Measurements from ENCODE around the gene CDH22. TPM values are rescaled to one million over a fixed set of nuclear protein-coding genes. Genes with fewer than 3 reads are reported as not detected.

Gene CDH22
- total RNA-seq, 1 donor from 2014 or later = 0.18 TPM

- H3K4me3 Mint-ChIP-seq = no peak overlapping the region
- TF ChIP-seq CTCF (IDR thresholded peaks at IDR 0.05; ENCODE audit: unreplicated experiment) = no peak
- DNase-seq (ENCODE audit: low spot score in 2 of 2, unreplicated experiment in 2 of 2) = no peak
- H3K36me3 Mint-ChIP-seq = no peaks in the 10 kb centered on the region
- H3K27me3 Mint-ChIP-seq (ENCODE audit: low read depth) = peaks cover 67% of the 10 kb centered on the region
- H3K9me3 Mint-ChIP-seq = no peaks in the 10 kb centered on the region
- H3K27ac Mint-ChIP-seq = no peak overlapping the region
- H3K4me1 Mint-ChIP-seq = peaks cover 2% of the 10 kb centered on the region
Observed at GRCh38 chr20:46205349-46205748, 102.9 kb downstream of the CDH22 start.

- no peak for DNase-seq (ENCODE audit: low spot score in 2 of 2, unreplicated experiment in 2 of 2)
- H3K36me3 Mint-ChIP-seq = no peaks in the 10 kb centered on the region
- no peak overlapping the region for H3K27ac Mint-ChIP-seq
- TF ChIP-seq CTCF (IDR thresholded peaks at IDR 0.05; ENCODE audit: unreplicated experiment) = no peak
- H3K4me3 Mint-ChIP-seq = no peak overlapping the region
- H3K9me3 Mint-ChIP-seq = no peaks in the 10 kb centered on the region
- H3K27me3 Mint-ChIP-seq (ENCODE audit: low read depth) = peaks cover 72% of the 10 kb centered on the region
- peaks cover 2% of the 10 kb centered on the region for H3K4me1 Mint-ChIP-seq
Observed at GRCh38 chr20:46204594-46205186, 103.6 kb downstream of the CDH22 start.

- DNase-seq (ENCODE audit: low spot score in 2 of 2, unreplicated experiment in 2 of 2) = no peak
- Mint-ChIP-seq H3K36me3 (no peaks in the 10 kb centered on the region), H3K4me3 (no peak overlapping the region), H3K27me3 (ENCODE audit: low read depth) (peaks cover 75% of the 10 kb centered on the region), H3K4me1 (peaks cover 2% of the 10 kb centered on the region), H3K27ac (no peak overlapping the region), H3K9me3 (no peaks in the 10 kb centered on the region)
- TF ChIP-seq CTCF (IDR thresholded peaks at IDR 0.05; ENCODE audit: unreplicated experiment) = no peak
Observed at GRCh38 chr20:46203510-46203837, 104.8 kb downstream of the CDH22 start.

- TF ChIP-seq CTCF (IDR thresholded peaks at IDR 0.05; ENCODE audit: unreplicated experiment) = no peak
- peaks cover 77% of the 10 kb centered on the region for H3K27me3 Mint-ChIP-seq (ENCODE audit: low read depth)
Observed at GRCh38 chr20:46202766-46203509, 105.4 kb downstream of the CDH22 start.

GRCh38 chr20:46200582-46201570, 107.4 kb downstream of the CDH22 start:
- peaks cover 66% of the 10 kb centered on the region for H3K27me3 Mint-ChIP-seq (ENCODE audit: low read depth)
- no peak overlapping the region for H3K4me3 Mint-ChIP-seq
- no peak for TF ChIP-seq CTCF (IDR thresholded peaks at IDR 0.05; ENCODE audit: unreplicated experiment)
- no peak overlapping the region for H3K27ac Mint-ChIP-seq
- no peaks in the 10 kb centered on the region for H3K9me3 Mint-ChIP-seq
- H3K4me1 Mint-ChIP-seq = peaks cover 2% of the 10 kb centered on the region
- no peaks in the 10 kb centered on the region for H3K36me3 Mint-ChIP-seq
- no peak for DNase-seq (ENCODE audit: low spot score in 2 of 2, unreplicated experiment in 2 of 2)

More at GRCh38 chr20:46202766-46203509, 105.4 kb downstream of the CDH22 start:
- DNase-seq (ENCODE audit: low spot score in 2 of 2, unreplicated experiment in 2 of 2) = no peak
- H3K4me1 Mint-ChIP-seq = peaks cover 2% of the 10 kb centered on the region
- H3K9me3 Mint-ChIP-seq = no peaks in the 10 kb centered on the region
- H3K4me3 Mint-ChIP-seq = no peak overlapping the region
- no peak overlapping the region for H3K27ac Mint-ChIP-seq
- H3K36me3 Mint-ChIP-seq = no peaks in the 10 kb centered on the region

Measured in mesothelial cell of epicardium (in vitro differentiated cells).